HCT116 (cell line): ENCODE results near the gene HIPK3. TPM values are rescaled to one million over a fixed set of nuclear protein-coding genes. Genes with fewer than 3 reads are reported as not detected.

Source experiments
- ATAC-seq: fragments of 200-7000 bp; cut with Tn5 transposase; 2 replicates; pipeline ENCODE4 v1.9.1; 2020; ENCODE audit warnings: mild to moderate bottlenecking, moderate library complexity
- BruUV-seq: library from RNA; stranded (reverse); fragments of 400-500 nt; replicated peaks from 2 replicates; lab custom pipeline; 2021; lab: Mats Ljungman, UMichigan
- CTCF ChIA-PET: fragments of 300-600 bp; sonication (Branson Sonifier 250); formaldehyde crosslinking; loops from one replicate; lab custom pipeline; 2021; ENCODE audit warnings: antibody characterized with exemption; lab: Charles Lee
- POLR2A ChIA-PET: fragments of 300-600, 350-600 bp; sonication (Branson Sonifier 250); formaldehyde crosslinking; loops from one replicate; lab custom pipeline; 2021; ENCODE audit warnings: antibody characterized with exemption; lab: Charles Lee
- RAD21 ChIA-PET, 2 experiments: fragments of 300-600 bp; sonication (Branson Sonifier 250); formaldehyde crosslinking; loops; one replicate each; lab custom pipeline; 2023; ENCODE audit warnings: low total read pairs in 2 of 2; ENCODE audit not compliant: uncharacterized antibody in 2 of 2, unreplicated experiment in 2 of 2, low non-redundant PET in 1 of 2; lab: Charles Lee
- DNase-seq: peaks from one replicate; pipeline ENCODE4 v3.0.0-alpha.2; 2010; ENCODE audit warnings: low read depth, low spot score
- H2AFZ ChIP-seq: fragments of 200-600 bp; shearing (Covaris generic), sonication (generic); 2 replicates; pipeline ENCODE4 v1.6.1; 2017; ENCODE audit warnings: low read depth, mixed run types, mixed read lengths, antibody characterized with exemption, low read length; ENCODE audit not compliant: poor library complexity, severe bottlenecking
- H3K27ac ChIP-seq: 2 replicates; pipeline ENCODE4 v1.5.1; 2012; ENCODE audit warnings: low read depth, low read length
- H3K27me3 ChIP-seq: fragments of 200-600 bp; sonication (generic); 2 replicates; pipeline ENCODE4 v1.6.1; 2016; ENCODE audit warnings: mixed run types, low read length, mixed read lengths; ENCODE audit not compliant: insufficient read depth
- H3K36me3 ChIP-seq, 2 experiments: fragments of 200-500 bp in 1 of 2; fragments of 200-600 bp in 1 of 2; sonication (Bioruptor generic) in 1 of 2; sonication (generic) in 1 of 2; 2 replicates each; pipeline versions ENCODE4 v1.5.1 to v1.6.1; 2014 to 2016; ENCODE audit warnings: low read length in 2 of 2, inconsistent platforms in 1 of 2, mixed read lengths in 1 of 2, mixed run types in 1 of 2; ENCODE audit not compliant: insufficient read depth in 2 of 2, control insufficient read depth in 1 of 2
- H3K4me1 ChIP-seq, 2 experiments: fragments of 200-600 bp in 1 of 2; sonication (generic) in 1 of 2; 2 replicates each; pipeline versions ENCODE4 v1.5.1 to v1.6.1; 2012 to 2017; ENCODE audit warnings: low read length in 2 of 2, inconsistent platforms in 1 of 2, mild to moderate bottlenecking in 1 of 2, mixed read lengths in 1 of 2, mixed run types in 1 of 2, moderate library complexity in 1 of 2; ENCODE audit not compliant: insufficient read depth in 2 of 2, control insufficient read depth in 1 of 2
- H3K4me2 ChIP-seq: fragments of 200-600 bp; sonication (generic); 2 replicates; pipeline ENCODE4 v1.6.1; 2017; ENCODE audit warnings: mixed run types, low read length, mixed read lengths
- H3K4me3 ChIP-seq, 2 experiments: fragments of 200-600 bp in 1 of 2; sonication (generic) in 1 of 2; replicated peaks in 1 of 2; 2 replicates each; pipeline ENCODE4 v1.5.1; 2011 to 2016; ENCODE audit warnings: low read length in 2 of 2, control low read depth in 1 of 2, low read depth in 1 of 2, mild to moderate bottlenecking in 1 of 2, mixed read lengths in 1 of 2, mixed run types in 1 of 2
- H3K79me2 ChIP-seq: fragments of 200-600 bp; sonication (generic); 2 replicates; pipeline ENCODE4 v1.6.1; 2017; ENCODE audit warnings: mild to moderate bottlenecking, mixed run types, low read length, moderate library complexity, mixed read lengths; ENCODE audit not compliant: insufficient read depth
- H3K9ac ChIP-seq: fragments of 200-600 bp; sonication (generic); 2 replicates; pipeline ENCODE4 v1.6.1; 2016; ENCODE audit warnings: low read length, mixed read lengths
- H3K9me2 ChIP-seq: fragments of 200-600 bp; sonication (generic), shearing (Covaris generic); 2 replicates; pipeline ENCODE4 v1.6.1; 2017; ENCODE audit warnings: mixed run types, mild to moderate bottlenecking, moderate library complexity; ENCODE audit not compliant: insufficient read depth
- H3K9me3 ChIP-seq, 2 experiments: fragments of 200-500 bp in 1 of 2; fragments of 200-600 bp in 1 of 2; sonication (Bioruptor generic) in 1 of 2; sonication (generic) in 1 of 2; 2 replicates each; pipeline ENCODE4 v1.6.1; 2014 to 2017; ENCODE audit warnings: low read length in 2 of 2, mixed read lengths in 2 of 2, inconsistent platforms in 1 of 2, low read depth in 1 of 2, mild to moderate bottlenecking in 1 of 2, mixed run types in 1 of 2, moderate library complexity in 1 of 2; ENCODE audit not compliant: control insufficient read depth in 1 of 2, insufficient read depth in 1 of 2
- H4K20me1 ChIP-seq: fragments of 200-600 bp; sonication (generic), shearing (Covaris generic); 2 replicates; pipeline ENCODE4 v1.6.1; 2017; ENCODE audit warnings: mixed run types, mild to moderate bottlenecking, moderate library complexity; ENCODE audit not compliant: insufficient read depth
- CBX3 ChIP-seq: IDR thresholded peaks from 2 replicates; pipeline ENCODE4 v1.6.1; 2012; ENCODE audit warnings: low read depth
- CEBPB ChIP-seq: IDR thresholded peaks from 2 replicates; pipeline ENCODE4 v1.6.1; 2012; ENCODE audit warnings: low read depth
- EGR1 ChIP-seq: IDR thresholded peaks from 2 replicates; pipeline ENCODE4 v1.6.1; 2012; ENCODE audit warnings: low read depth
- EZH2 ChIP-seq: fragments of 200-600 bp; sonication (generic); IDR thresholded peaks from 2 replicates; pipeline ENCODE4 v1.6.1; 2017; ENCODE audit warnings: antibody characterized with exemption, mixed run types
- JUND ChIP-seq: IDR thresholded peaks from 2 replicates; pipeline ENCODE4 v1.6.1; 2012
- POLR2A ChIP-seq: IDR thresholded peaks from 2 replicates; pipeline ENCODE4 v1.7.0; 2011; ENCODE audit warnings: borderline replicate concordance; ENCODE audit not compliant: insufficient read depth, insufficient read length; ENCODE audit errors: extremely low read depth
- POLR2AphosphoS5 ChIP-seq: IDR thresholded peaks from 2 replicates; pipeline ENCODE4 v1.6.1; 2011; ENCODE audit warnings: mild to moderate bottlenecking, low read depth, low read length, moderate library complexity
- RAD21 ChIP-seq: IDR thresholded peaks from 2 replicates; pipeline ENCODE4 v1.6.1; 2012; ENCODE audit warnings: low read depth, mild to moderate bottlenecking
- SP1 ChIP-seq: IDR thresholded peaks from 2 replicates; pipeline ENCODE4 v1.6.1; 2012; ENCODE audit warnings: low read depth
- SRF ChIP-seq: IDR thresholded peaks from 2 replicates; pipeline ENCODE4 v1.6.1; 2012; ENCODE audit warnings: low read depth
- YY1 ChIP-seq: IDR thresholded peaks from 2 replicates; pipeline ENCODE4 v1.6.1; 2011; ENCODE audit warnings: low read length, low read depth, moderate library complexity, mild to moderate bottlenecking; ENCODE audit not compliant: insufficient replicate concordance; ENCODE audit errors: extremely low read depth
- ZFX ChIP-seq: fragments of 450-650 bp; IDR thresholded peaks from 2 replicates; pipeline ENCODE4 v1.6.1; 2017
- ZNF274 ChIP-seq: fragments of 200-500 bp; sonication (Bioruptor generic); IDR thresholded peaks from 2 replicates; pipeline ENCODE4 v1.6.1; 2014; ENCODE audit warnings: mild to moderate bottlenecking, low read depth, low read length, inconsistent platforms
- intact Hi-C: fragments of 100-400 bp; cut with micrococcal nuclease; formaldehyde crosslinking; loops from 2 replicates; pipeline ENCODE4 v1.10.0; 2022
- total RNA-seq: library from RNA; stranded (reverse); gene quantifications from one replicate; pipeline ENCODE4 v1.2.1, GENCODE V29; 2021; ENCODE audit not compliant: unreplicated experiment
- TF ChIP-seq, protein P1 (sequence below): IDR thresholded peaks from 2 replicates; pipeline ENCODE4 v1.6.1; 2012; ENCODE audit warnings: low read depth
- TF ChIP-seq, protein P2 (sequence below): IDR thresholded peaks from 2 replicates; pipeline ENCODE4 v1.6.1; 2012
- TF ChIP-seq, protein P3 (sequence below): IDR thresholded peaks from 2 replicates; pipeline ENCODE4 v1.6.1; 2012
- TF ChIP-seq, protein P4 (sequence below): IDR thresholded peaks from 2 replicates; pipeline ENCODE4 v1.6.1; 2011; ENCODE audit warnings: mild to moderate bottlenecking, low read length, moderate library complexity; ENCODE audit not compliant: insufficient replicate concordance; ENCODE audit errors: extremely low read depth

Gene HIPK3
- total RNA-seq, 1 experiment from 2014 or later: 35.2 TPM

DNA sequence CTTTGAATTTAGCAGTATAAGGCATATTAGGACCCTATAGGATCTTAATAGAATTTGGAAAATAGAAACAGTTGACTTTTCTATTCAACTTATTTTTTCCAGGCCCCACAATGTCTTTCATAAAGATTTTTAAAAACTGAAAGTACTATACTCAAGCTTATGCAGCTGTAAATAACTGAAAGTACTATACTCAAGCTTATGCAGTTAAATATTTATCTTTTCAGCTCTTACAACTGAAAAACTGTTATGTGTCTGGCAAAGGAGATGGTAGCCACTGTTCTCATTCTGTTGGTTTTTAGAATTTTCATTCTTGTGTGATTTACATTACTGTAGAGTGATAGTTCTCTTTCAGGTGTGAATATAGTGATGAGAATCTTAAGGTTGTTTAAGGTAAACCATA is 16.5 kb downstream of the HIPK3 start:
- Histone ChIP-seq H3K9me3 (no peaks in the 10 kb centered on the region), H3K79me2 (peaks cover 85% of the 10 kb centered on the region), H4K20me1 (peaks cover 1% of the 10 kb centered on the region), H3K27ac (no peak overlapping the region), H3K27me3 (no peaks in the 10 kb centered on the region), H3K9ac (no peak overlapping the region), H2AFZ (no peak overlapping the region), H3K4me1 (peaks cover 7 to 17% of the 10 kb centered on the region in 2 experiments), H3K4me3 (no peak overlapping the region), H3K9me2 (no peaks in the 10 kb centered on the region), H3K36me3 (no peaks in the 10 kb centered on the region), H3K4me2 (no peak overlapping the region)
- intact Hi-C loops: no loop called here
- DNase-seq (no peak), ATAC-seq (no peak)
- CTCF ChIA-PET: no interaction called here
- POLR2A ChIA-PET: interaction anchor here (0.7 kb wide), 1 partner anchor 802 kb away, joined by 3 read pairs; no protein-coding TSS in a partner anchor
- no TSS peak for BruUV-seq
- RAD21 ChIA-PET: no interaction called here
- TF ChIP-seq, protein P1, sequence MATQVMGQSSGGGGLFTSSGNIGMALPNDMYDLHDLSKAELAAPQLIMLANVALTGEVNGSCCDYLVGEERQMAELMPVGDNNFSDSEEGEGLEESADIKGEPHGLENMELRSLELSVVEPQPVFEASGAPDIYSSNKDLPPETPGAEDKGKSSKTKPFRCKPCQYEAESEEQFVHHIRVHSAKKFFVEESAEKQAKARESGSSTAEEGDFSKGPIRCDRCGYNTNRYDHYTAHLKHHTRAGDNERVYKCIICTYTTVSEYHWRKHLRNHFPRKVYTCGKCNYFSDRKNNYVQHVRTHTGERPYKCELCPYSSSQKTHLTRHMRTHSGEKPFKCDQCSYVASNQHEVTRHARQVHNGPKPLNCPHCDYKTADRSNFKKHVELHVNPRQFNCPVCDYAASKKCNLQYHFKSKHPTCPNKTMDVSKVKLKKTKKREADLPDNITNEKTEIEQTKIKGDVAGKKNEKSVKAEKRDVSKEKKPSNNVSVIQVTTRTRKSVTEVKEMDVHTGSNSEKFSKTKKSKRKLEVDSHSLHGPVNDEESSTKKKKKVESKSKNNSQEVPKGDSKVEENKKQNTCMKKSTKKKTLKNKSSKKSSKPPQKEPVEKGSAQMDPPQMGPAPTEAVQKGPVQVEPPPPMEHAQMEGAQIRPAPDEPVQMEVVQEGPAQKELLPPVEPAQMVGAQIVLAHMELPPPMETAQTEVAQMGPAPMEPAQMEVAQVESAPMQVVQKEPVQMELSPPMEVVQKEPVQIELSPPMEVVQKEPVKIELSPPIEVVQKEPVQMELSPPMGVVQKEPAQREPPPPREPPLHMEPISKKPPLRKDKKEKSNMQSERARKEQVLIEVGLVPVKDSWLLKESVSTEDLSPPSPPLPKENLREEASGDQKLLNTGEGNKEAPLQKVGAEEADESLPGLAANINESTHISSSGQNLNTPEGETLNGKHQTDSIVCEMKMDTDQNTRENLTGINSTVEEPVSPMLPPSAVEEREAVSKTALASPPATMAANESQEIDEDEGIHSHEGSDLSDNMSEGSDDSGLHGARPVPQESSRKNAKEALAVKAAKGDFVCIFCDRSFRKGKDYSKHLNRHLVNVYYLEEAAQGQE: no peak
- no peak for TF ChIP-seq YY1
- no peak for TF ChIP-seq EGR1
- TF ChIP-seq SP1: no peak
- TF ChIP-seq CBX3: no peak
- TF ChIP-seq ZFX: no peak
- TF ChIP-seq, protein P2, sequence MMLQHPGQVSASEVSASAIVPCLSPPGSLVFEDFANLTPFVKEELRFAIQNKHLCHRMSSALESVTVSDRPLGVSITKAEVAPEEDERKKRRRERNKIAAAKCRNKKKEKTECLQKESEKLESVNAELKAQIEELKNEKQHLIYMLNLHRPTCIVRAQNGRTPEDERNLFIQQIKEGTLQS: no peak
- TF ChIP-seq EZH2: no peak
- TF ChIP-seq, protein P3, sequence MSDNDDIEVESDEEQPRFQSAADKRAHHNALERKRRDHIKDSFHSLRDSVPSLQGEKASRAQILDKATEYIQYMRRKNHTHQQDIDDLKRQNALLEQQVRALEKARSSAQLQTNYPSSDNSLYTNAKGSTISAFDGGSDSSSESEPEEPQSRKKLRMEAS: no peak
- no peak for TF ChIP-seq POLR2AphosphoS5
- no peak for TF ChIP-seq CEBPB
- no peak for TF ChIP-seq POLR2A
- TF ChIP-seq JUND: no peak
- no peak for TF ChIP-seq ZNF274
- no peak for TF ChIP-seq SRF
- no peak for TF ChIP-seq RAD21
- TF ChIP-seq, protein P4, sequence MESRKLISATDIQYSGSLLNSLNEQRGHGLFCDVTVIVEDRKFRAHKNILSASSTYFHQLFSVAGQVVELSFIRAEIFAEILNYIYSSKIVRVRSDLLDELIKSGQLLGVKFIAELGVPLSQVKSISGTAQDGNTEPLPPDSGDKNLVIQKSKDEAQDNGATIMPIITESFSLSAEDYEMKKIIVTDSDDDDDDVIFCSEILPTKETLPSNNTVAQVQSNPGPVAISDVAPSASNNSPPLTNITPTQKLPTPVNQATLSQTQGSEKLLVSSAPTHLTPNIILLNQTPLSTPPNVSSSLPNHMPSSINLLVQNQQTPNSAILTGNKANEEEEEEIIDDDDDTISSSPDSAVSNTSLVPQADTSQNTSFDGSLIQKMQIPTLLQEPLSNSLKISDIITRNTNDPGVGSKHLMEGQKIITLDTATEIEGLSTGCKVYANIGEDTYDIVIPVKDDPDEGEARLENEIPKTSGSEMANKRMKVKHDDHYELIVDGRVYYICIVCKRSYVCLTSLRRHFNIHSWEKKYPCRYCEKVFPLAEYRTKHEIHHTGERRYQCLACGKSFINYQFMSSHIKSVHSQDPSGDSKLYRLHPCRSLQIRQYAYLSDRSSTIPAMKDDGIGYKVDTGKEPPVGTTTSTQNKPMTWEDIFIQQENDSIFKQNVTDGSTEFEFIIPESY: no peak
